AG09319 (cell line): ENCODE data around the gene USP13.

Experiments
- DNase-seq: peaks from one replicate; pipeline ENCODE4 v3.0.0-alpha.2; 2010; ENCODE audit warnings: low read depth; ENCODE audit errors: extremely low read depth
- TF ChIP-seq, protein P1 (sequence below): IDR thresholded peaks from 2 replicates; pipeline ENCODE4 v1.5.1; 2011; ENCODE audit warnings: low read depth, mild to moderate bottlenecking, inconsistent platforms, low read length, moderate library complexity

USP13 gene

DNA sequence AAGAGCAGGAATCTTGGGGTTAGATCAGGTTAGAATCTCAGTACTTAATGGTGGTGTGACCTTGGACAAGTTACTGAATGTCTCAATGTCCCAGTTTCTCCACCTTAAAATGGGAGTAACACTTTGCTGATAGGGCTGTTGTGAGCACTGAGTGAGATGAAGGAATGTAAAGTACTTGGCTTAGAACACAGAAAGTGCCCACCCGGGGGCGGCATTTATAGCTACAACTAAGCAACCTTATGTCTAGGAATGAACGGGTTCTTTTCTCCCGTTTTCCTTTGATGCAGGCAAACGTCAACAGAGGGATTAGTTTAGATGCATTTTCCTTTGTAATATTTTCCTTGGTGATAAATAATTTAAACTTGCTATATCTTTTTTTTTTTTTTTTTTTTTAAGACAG lies 176.6 kb downstream of the USP13 start:
- DNase-seq: no peak
- TF ChIP-seq, protein P1, sequence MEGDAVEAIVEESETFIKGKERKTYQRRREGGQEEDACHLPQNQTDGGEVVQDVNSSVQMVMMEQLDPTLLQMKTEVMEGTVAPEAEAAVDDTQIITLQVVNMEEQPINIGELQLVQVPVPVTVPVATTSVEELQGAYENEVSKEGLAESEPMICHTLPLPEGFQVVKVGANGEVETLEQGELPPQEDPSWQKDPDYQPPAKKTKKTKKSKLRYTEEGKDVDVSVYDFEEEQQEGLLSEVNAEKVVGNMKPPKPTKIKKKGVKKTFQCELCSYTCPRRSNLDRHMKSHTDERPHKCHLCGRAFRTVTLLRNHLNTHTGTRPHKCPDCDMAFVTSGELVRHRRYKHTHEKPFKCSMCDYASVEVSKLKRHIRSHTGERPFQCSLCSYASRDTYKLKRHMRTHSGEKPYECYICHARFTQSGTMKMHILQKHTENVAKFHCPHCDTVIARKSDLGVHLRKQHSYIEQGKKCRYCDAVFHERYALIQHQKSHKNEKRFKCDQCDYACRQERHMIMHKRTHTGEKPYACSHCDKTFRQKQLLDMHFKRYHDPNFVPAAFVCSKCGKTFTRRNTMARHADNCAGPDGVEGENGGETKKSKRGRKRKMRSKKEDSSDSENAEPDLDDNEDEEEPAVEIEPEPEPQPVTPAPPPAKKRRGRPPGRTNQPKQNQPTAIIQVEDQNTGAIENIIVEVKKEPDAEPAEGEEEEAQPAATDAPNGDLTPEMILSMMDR: no peak

DNA sequence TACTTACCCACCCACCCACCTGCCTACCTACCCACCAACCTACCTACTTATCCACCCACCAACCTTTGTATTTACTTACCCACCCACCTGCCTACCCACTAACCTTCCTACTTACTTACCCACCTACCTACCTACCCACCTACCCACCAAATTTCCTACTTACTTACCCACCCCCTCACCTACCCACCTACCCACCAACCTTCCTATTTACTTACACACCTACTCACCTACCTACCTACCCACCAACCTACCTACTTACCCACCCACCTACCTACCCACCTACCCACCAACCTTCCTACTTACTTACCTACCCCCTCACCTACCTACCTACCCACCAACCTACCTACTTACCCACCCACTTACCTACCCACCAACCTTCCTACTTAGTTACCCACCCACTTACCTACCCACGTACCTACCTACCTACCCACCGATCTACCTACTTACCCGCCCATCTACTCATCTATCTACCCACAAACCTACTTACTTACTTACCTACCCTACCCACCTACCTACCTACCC lies 179.6 kb downstream of the USP13 start:
- DNase-seq: no peak
- TF ChIP-seq, protein P1: no peak

DNA sequence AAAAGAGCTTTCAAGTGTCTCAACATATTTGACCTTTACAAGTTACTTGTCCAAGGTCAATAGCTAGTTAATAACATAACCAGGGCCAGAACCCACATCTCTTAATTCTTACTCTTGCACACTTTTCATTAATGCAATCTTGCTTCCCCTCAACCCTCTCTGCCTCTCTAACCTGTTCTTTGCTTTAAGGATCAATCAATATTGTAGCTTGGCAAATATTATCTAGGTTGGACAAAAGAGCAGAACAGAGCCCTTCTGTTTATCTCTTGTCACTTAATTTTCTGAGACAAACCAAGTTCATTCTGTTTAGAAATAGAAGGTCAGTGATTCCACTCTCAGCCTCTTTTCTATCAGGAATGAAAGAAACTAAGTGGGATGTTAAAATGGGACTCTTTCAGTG lies 180.5 kb downstream of the USP13 start:
- DNase-seq: no peak
- TF ChIP-seq, protein P1: no peak

DNA sequence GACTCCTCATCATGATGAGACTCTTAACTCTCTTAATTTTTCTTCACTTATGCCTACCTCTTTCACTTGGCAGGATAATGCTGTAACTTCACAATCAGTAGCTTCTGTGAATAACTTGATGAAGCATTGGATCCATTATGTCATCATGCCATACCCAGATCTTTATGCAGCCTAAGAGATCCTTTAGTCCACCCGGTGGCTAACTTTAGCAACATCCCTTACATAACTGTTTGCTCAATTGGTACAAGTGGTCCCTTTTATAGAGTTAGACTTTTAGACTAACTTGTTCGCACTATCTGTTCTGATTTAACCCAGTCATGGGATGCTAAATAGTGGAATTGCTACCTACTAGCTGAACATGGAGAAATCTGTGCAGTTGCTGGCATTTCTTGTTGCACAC lies 184.5 kb downstream of the USP13 start:
- TF ChIP-seq, protein P1: no peak; the same call in 1 of the 2 replicates
- DNase-seq: no peak
